Parathyroid adenoma (tissue), 2 donors: Measurements from ENCODE around the gene HOATZ.

ENCODE experiments used
- H2AFZ ChIP-seq: fragments of 300-600 bp; sonication (generic); one replicate; pipeline ENCODE4 v1.7.0; 2017; ENCODE audit warnings: antibody characterized with exemption, mild to moderate bottlenecking
- H3K27ac ChIP-seq: fragments of 300-600 bp; sonication (generic); one replicate; pipeline ENCODE4 v1.7.0; 2017
- H3K27me3 ChIP-seq: fragments of 300-600 bp; sonication (generic); one replicate; pipeline ENCODE4 v1.7.0; 2017; ENCODE audit warnings: low read length; ENCODE audit not compliant: control insufficient read depth, insufficient read depth
- H3K36me3 ChIP-seq: fragments of 300-600 bp; sonication (generic); one replicate; pipeline ENCODE4 v1.7.0; 2017; ENCODE audit warnings: low read length; ENCODE audit not compliant: control insufficient read depth, insufficient read depth
- H3K4me1 ChIP-seq: fragments of 300-600 bp; sonication (generic); one replicate; pipeline ENCODE4 v1.7.0; 2017; ENCODE audit warnings: control low read depth
- H3K4me2 ChIP-seq: fragments of 300-600 bp; sonication (generic); one replicate; pipeline ENCODE4 v1.7.0; 2017; ENCODE audit warnings: low read length
- H3K4me3 ChIP-seq: fragments of 300-600 bp; sonication (generic); one replicate; pipeline ENCODE4 v1.7.0; 2017; ENCODE audit warnings: low read depth, low read length
- H3K79me2 ChIP-seq: fragments of 300-600 bp; sonication (generic); one replicate; pipeline ENCODE4 v1.7.0; 2017; ENCODE audit warnings: control low read depth
- H3K9ac ChIP-seq: fragments of 300-600 bp; sonication (generic); one replicate; pipeline ENCODE4 v1.7.0; 2017; ENCODE audit warnings: mild to moderate bottlenecking
- H3K9me3 ChIP-seq: fragments of 300-600 bp; sonication (generic); one replicate; pipeline ENCODE4 v1.7.0; 2017; ENCODE audit warnings: low read length; ENCODE audit not compliant: control insufficient read depth
- CTCF ChIP-seq: fragments of 300-600 bp; sonication (generic); IDR thresholded peaks from one replicate; pipeline ENCODE4 v1.7.0; 2017; ENCODE audit warnings: antibody characterized with exemption, mild to moderate bottlenecking
- donor health status: primary hyperparathyroidism.

HOATZ gene

DNA sequence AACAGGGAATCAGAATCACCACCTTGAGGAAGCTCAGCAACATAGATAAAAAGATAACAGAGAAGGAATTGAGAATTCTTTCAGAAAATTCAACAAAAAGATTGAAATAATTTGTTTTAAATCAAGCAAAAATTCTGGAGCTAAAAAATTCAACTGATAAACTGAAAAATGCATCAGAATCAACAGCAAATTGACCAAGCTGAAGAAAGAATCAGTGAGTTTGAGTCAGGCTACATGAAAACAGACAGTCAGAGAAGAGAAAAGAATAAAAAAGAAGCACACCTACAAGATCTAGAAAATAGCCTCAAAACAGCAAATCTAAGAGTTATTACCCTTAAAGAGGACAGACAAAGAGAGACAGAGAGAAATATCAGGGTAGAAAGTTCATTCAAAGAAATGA lies 31.1 kb upstream of the HOATZ start:
- Histone ChIP-seq H3K79me2 (no peaks in the 10 kb centered on the region), H3K4me2 (no peak overlapping the region), H3K4me3 (no peak overlapping the region), H3K9ac (no peak overlapping the region), H3K4me1 (no peaks in the 10 kb centered on the region), H3K27me3 (no peaks in the 10 kb centered on the region), H3K27ac (no peak overlapping the region), H3K36me3 (no peaks in the 10 kb centered on the region), H3K9me3 (no peaks in the 10 kb centered on the region), H2AFZ (no peak overlapping the region)
- TF ChIP-seq CTCF: no peak

DNA sequence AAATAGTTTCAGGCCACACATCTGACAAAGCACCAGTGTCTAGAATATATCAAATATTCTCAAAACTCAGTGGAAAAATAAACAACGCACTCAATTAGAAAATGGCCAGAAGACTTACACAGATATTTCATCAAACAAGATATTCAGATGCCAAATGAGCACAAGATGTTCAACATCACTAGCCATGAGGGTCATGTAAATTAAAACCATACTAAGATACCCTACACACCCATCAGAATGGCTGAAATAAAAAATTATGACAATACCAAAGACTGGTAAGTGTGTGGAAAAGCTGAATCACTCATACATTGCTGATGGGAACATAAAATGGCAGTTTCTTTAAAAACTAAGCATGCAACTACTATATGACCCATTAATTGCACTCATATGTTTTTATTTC lies 24.1 kb upstream of the HOATZ start:
- Histone ChIP-seq H3K9me3 (no peaks in the 10 kb centered on the region), H3K27me3 (no peaks in the 10 kb centered on the region), H2AFZ (no peak overlapping the region), H3K4me2 (no peak overlapping the region), H3K36me3 (no peaks in the 10 kb centered on the region), H3K9ac (no peak overlapping the region), H3K27ac (no peak overlapping the region), H3K4me3 (no peak overlapping the region), H3K79me2 (no peaks in the 10 kb centered on the region), H3K4me1 (no peaks in the 10 kb centered on the region)
- TF ChIP-seq CTCF: no peak

- Histone ChIP-seq H2AFZ (no peak overlapping the region), H3K4me3 (no peak overlapping the region), H3K79me2 (no peaks in the 10 kb centered on the region), H3K4me1 (no peaks in the 10 kb centered on the region), H3K4me2 (no peak overlapping the region), H3K27me3 (no peaks in the 10 kb centered on the region), H3K36me3 (no peaks in the 10 kb centered on the region), H3K9me3 (no peaks in the 10 kb centered on the region), H3K27ac (no peak overlapping the region), H3K9ac (no peak overlapping the region)
- no peak for TF ChIP-seq CTCF
Observed at GRCh38 chr11:111494040-111494439, 20.5 kb upstream of the HOATZ start.

DNA sequence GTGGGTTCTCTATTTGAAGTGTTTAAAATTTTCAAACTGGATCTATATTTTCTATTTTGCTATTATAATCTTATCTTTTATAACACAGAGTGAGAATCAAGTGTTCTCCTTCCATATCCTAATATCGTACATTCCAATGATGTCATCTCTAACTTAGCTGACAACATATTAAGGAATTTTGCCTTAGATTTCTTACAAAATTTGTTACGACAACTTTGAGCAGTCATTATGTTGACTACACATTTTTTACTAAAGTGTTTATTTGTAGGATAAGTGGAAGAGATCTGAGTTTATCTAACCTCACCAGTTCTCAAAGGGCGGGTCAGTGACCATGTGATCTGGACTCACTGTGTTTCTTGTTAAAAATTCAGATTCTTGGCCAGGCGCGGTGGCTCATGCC lies 15.1 kb upstream of the HOATZ start:
- Histone ChIP-seq H3K27ac (no peak overlapping the region), H3K4me1 (no peaks in the 10 kb centered on the region), H3K9me3 (no peaks in the 10 kb centered on the region), H3K79me2 (no peaks in the 10 kb centered on the region), H3K36me3 (no peaks in the 10 kb centered on the region), H3K27me3 (no peaks in the 10 kb centered on the region), H3K4me2 (no peak overlapping the region), H2AFZ (no peak overlapping the region), H3K9ac (no peak overlapping the region), H3K4me3 (no peak overlapping the region)
- no peak for TF ChIP-seq CTCF

GRCh38 chr11:111500481-111500880 lies 14.1 kb upstream of the HOATZ start:
- H3K9ac ChIP-seq: no peak overlapping the region
- H2AFZ ChIP-seq: no peak overlapping the region
- no peak overlapping the region for H3K27ac ChIP-seq
- no peaks in the 10 kb centered on the region for H3K36me3 ChIP-seq
- H3K27me3 ChIP-seq: no peaks in the 10 kb centered on the region
- TF ChIP-seq CTCF: no peak
- no peaks in the 10 kb centered on the region for H3K79me2 ChIP-seq
- H3K9me3 ChIP-seq: no peaks in the 10 kb centered on the region
- H3K4me3 ChIP-seq: no peak overlapping the region
- H3K4me2 ChIP-seq: no peak overlapping the region
- no peaks in the 10 kb centered on the region for H3K4me1 ChIP-seq
